GM19372 (cell line): ENCODE results near the gene SAGE1.
"Not testable (repeated sequence)": the region's sequence is repeated elsewhere in the genome, so short reads cannot be mapped to it uniquely, and the experiment has no call there.

ENCODE experiments used
- ATAC-seq: cut with Tn5 transposase; IDR thresholded peaks from one replicate; pipeline ENCODE4 v1.9.1; 2021; ENCODE audit warnings: mild to moderate bottlenecking, low read depth, moderate library complexity; ENCODE audit not compliant: unreplicated experiment

Gene SAGE1, protein sequence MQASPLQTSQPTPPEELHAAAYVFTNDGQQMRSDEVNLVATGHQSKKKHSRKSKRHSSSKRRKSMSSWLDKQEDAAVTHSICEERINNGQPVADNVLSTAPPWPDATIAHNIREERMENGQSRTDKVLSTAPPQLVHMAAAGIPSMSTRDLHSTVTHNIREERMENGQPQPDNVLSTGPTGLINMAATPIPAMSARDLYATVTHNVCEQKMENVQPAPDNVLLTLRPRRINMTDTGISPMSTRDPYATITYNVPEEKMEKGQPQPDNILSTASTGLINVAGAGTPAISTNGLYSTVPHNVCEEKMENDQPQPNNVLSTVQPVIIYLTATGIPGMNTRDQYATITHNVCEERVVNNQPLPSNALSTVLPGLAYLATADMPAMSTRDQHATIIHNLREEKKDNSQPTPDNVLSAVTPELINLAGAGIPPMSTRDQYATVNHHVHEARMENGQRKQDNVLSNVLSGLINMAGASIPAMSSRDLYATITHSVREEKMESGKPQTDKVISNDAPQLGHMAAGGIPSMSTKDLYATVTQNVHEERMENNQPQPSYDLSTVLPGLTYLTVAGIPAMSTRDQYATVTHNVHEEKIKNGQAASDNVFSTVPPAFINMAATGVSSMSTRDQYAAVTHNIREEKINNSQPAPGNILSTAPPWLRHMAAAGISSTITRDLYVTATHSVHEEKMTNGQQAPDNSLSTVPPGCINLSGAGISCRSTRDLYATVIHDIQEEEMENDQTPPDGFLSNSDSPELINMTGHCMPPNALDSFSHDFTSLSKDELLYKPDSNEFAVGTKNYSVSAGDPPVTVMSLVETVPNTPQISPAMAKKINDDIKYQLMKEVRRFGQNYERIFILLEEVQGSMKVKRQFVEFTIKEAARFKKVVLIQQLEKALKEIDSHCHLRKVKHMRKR

DNA sequence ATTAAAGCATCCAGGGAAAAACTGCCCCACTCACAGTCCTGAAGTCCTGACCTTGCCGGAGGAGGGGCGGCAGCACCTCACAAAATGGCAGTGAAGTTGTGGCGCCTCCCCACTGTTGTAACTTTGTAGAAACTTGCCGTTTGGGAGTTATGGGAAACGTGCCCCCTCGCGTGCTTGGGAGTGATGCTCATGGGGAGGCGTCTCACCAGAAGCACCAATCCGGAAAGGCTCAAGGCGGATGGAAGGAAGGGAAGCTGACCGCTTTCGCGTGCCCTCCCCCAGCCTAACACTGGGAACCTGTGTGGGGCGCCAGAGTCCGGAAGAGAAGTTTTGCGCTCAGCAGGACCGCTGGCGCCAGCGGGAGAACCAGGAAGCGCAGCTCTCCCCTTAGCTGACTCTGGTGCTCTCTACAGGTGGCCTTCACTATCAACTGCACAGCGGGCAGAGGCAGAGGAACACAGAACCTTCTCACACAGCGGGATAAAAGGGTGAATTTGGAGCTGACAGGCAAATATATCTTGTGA is at the start of gene SAGE1, which contains the start of gene CT45A10:
SAGE1 (plus strand) TSS at position 423 of the 524 bp plus-strand sequence. CDS start 2,527 bp downstream, outside the sequence.
CT45A10 (minus strand) TSS at position 151 of the 524 bp plus-strand sequence. CDS start 8,100 bp downstream, outside the sequence.
- ATAC-seq, result no peak

GRCh38 chrX:135854438-135854837 is 39.1 kb upstream of the SAGE1 start, which contains the start of gene CT45A8:
TSS of gene CT45A8 (minus strand) at chrX:135854538. CDS start at chrX:135850783, 3,755 bp downstream.
- ATAC-seq, result not testable (repeated sequence)

DNA sequence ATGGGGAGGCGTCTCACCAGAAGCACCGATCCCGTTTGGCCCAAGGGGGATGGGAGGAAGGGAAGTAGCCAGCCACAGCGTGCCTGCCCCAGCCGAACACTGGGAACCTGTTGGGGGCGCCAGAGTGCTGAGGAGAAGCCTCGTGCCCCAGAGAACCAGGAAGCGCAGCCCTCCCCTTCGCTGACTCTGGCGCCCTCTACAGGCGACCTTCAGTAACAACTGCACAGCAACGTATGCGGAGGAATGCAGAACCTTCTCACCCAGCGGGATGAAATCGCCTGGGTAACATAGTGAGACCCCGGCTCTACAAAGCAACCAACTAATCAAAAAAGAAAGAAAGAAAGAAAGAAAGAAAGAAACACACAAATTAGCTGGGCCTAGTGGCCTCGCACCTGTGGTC is 21.8 kb upstream of the SAGE1 start, which contains the start of gene CT45A9:
CT45A9 (minus strand) TSS at position 101 of the 400 bp plus-strand sequence. CDS start 3,751 bp downstream, outside the sequence.
- not testable (repeated sequence) for ATAC-seq

DNA sequence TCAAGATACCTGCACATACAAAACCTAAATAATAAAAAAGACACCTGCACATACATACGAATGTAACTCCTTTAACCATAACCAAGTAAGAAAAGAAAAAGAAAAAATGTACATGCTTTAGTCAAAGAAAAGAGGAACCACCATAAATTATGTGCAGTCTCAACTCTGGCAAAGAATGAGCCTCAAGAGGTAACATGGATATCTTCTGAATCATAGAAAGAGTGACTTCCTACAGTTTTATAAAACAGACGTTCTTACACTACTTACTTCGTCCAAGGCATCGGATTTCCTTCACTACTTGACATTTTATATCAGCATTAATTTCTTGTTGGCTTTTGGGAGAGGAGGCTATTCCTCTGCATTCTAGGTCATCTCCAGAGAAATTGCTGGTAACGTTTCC is 10.8 kb upstream of the SAGE1 start:
- ATAC-seq, result not testable (repeated sequence)

DNA sequence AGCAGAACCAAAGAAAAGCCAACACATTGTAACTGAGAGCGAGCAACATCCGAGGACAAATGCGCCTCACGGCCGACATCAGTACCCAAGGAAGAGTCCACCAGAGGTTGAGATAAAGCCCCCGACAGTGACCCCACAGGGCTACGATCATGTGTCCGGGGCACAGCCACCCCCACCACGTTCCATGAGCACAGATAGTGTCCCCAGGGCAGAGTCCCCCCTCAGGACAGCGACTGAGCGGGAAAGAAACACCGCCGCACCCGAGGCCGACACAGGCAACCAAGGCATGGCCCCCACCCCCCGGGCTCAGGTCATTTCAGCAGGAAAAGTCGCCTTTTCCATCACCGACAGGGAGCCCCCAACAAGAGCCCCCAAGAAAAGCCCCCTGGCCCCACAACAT is 5.3 kb upstream of the SAGE1 start:
- not testable (repeated sequence) for ATAC-seq

DNA sequence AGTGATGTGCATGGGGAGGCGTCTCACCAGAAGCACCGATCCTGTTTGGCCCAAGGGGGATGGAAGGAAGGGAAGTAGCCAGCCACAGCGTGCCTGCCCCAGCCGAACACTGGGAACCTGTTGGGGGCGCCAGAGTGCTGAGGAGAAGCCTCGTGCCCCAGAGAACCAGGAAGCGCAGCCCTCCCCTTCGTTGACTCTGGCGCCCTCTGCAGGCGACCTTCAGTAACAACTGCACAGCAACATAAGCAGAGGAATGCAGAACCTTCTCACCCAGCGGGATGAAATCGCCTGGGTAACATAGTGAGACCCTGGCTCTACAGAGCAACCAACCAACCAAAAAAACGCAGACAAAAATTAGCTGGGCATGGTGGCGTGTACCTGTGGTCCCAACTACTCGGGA is 4.5 kb upstream of the SAGE1 start:
- ATAC-seq, result not testable (repeated sequence)

GRCh38 chrX:135890087-135890585 is 3.4 kb upstream of the SAGE1 start:
- ATAC-seq, result no peak

- ATAC-seq, result no peak
Observed at GRCh38 chrX:135892781-135893180, 735 bp upstream of the SAGE1 start.

DNA sequence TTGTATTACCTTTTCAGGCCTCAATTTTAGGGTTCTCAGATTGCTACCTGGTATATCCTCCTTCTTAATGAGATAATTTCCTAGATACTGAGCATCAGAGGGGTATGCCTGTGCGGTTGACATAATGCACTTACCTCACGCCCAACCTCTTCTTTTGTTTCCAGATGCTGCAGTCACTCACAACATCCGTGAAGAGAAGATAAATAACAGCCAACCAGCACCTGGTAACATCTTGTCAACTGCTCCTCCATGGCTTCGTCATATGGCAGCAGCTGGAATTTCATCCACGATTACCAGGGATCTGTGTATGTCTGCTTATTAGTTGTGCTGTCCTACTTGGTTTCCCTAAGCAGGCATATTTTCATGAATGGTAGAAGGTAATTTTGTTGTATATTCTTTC is 16.7 kb downstream of the SAGE1 start:
- no peak for ATAC-seq

- ATAC-seq, result no peak
Observed at GRCh38 chrX:135914404-135914803, 20.9 kb downstream of the SAGE1 start.

GRCh38 chrX:135920516-135920915 is 27.0 kb downstream of the SAGE1 start:
- not testable (repeated sequence) for ATAC-seq

DNA sequence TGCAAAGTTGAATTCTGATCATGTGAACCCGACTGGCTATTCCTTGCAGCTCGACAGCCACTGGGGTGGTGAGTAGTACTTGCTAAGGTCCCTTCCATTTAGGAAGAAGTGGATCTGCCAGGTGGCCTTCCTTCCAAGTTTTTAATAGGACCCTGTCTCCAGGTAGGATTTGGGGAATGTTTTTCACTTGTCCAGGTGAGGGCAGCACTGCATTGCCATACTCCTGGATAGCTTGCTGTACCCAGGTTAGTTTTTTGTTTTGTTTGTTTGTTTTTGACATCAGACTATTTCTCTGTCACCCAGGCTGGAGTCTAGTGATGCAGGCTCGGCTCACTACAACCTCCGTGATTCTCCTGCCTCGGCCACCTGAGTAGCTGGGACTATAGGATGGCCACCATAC is 29.8 kb downstream of the SAGE1 start:
- ATAC-seq, result no peak

GRCh38 chrX:135927897-135928296 is 34.4 kb downstream of the SAGE1 start:
- no peak for ATAC-seq

GRCh38 chrX:135931644-135932487 is 38.4 kb downstream of the SAGE1 start:
- ATAC-seq, result no peak

GRCh38 chrX:135944486-135944885 is 51.0 kb downstream of the SAGE1 start:
- no peak for ATAC-seq

- ATAC-seq, result no peak
Observed at GRCh38 chrX:135951291-135951690, 57.8 kb downstream of the SAGE1 start.
